Uterus (tissue), 4 donors: ENCODE results near the gene YWHAH. TPM values are rescaled to one million over a fixed set of nuclear protein-coding genes. Genes with fewer than 3 reads are reported as not detected.

Experiments
- DNase-seq, 2 donors: peaks; one replicate each; pipeline ENCODE4 v3.0.0-alpha.2; 2019 to 2020
- H3K27ac ChIP-seq, 2 donors: fragments of 200-600 bp; sonication (generic); 1 replicate in 1 of 2; 2 replicates in 1 of 2; pipeline ENCODE4 v1.5.1; 2016 to 2018
- H3K27me3 ChIP-seq, 2 donors: fragments of 200-600 bp; sonication (generic); one replicate each; pipeline ENCODE4 v1.5.1; 2018 to 2019; ENCODE audit warnings: control low read depth in 1 of 2
- H3K36me3 ChIP-seq, 2 donors: fragments of 200-600 bp; sonication (generic); one replicate each; pipeline ENCODE4 v1.5.1; 2019; ENCODE audit warnings: control low read depth in 1 of 2
- H3K4me1 ChIP-seq, 2 donors: fragments of 200-600 bp; sonication (generic); one replicate each; pipeline ENCODE4 v1.5.1; 2018 to 2019; ENCODE audit warnings: control low read depth in 1 of 2
- H3K4me3 ChIP-seq, 2 donors: fragments of 200-600 bp; sonication (generic); 1 replicate in 1 of 2; 2 replicates in 1 of 2; pipeline ENCODE4 v1.5.1; 2018 to 2019; ENCODE audit warnings: mild to moderate bottlenecking in 1 of 2
- H3K9me3 ChIP-seq, 2 donors: fragments of 200-600 bp; sonication (generic); one replicate each; pipeline ENCODE4 v1.5.1; 2019; ENCODE audit warnings: control low read depth in 1 of 2
- POLR2A ChIP-seq, 2 donors: fragments of 450-650 bp; IDR thresholded peaks; one replicate each; pipeline ENCODE4 v1.6.1; 2016; ENCODE audit warnings: antibody characterized with exemption in 2 of 2, mild to moderate bottlenecking in 1 of 2, moderate library complexity in 1 of 2
- intact Hi-C: fragments of 100-400 bp; cut with DNase I; formaldehyde crosslinking; loops from one replicate; pipeline ENCODE4 v1.15.1; 2023; ENCODE audit warnings: low total_unique reads
- total RNA-seq, 4 donors: library from RNA; depleted of rRNA in 3 of 4; stranded (reverse); fragments of >200 nt in 3 of 4; gene quantifications; one replicate each; pipeline versions ENCODE4 v1.1.0 to v1.2.4, GENCODE V29; 2014 to 2023
- TF ChIP-seq, protein P1 (sequence below), 4 experiments: fragments of 200-600 bp in 2 of 4; fragments of 450-650 bp in 2 of 4; sonication (generic) in 2 of 4; IDR thresholded peaks; one replicate each; pipeline ENCODE4 v1.5.1; 2016 to 2019; ENCODE audit warnings: antibody characterized with exemption in 4 of 4, mild to moderate bottlenecking in 2 of 4, moderate library complexity in 1 of 4
- donor health status: DM: yes; HTN: yes; CAD: no.

The YWHAH gene
- total RNA-seq, 4 donors from 2014 or later: 37.1 to 209 (median 101) TPM

DNA sequence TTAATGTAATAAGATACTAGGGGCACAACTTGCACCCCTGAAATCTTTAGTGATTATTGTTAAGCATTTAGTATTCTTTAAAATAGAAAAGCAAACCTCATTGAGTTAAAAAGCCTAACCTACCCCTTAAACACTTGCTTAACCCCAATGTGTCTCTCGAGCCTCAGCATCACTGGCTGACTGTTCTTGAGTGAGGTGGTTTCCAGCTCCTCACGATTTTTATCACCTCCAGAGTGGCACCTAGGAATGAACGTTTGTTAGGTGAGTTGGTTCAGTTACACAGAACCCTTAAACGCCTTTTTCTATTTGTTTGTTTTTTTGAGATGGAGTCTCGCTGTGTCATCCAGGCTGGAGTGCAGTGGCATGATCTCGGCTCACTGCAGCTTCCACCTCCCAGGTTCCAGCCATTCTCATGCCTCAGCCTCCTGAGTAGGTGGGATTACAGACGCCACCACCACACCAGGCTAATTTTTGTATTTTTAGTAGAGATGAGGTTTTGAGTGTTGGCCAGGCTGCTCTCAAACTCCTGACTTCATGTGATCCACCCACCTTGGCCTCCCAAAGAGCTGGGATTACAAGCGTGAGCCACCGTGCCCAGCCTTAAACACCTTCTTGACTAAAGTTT is 13.7 kb downstream of the YWHAH start:
- Histone ChIP-seq H3K4me3 (no peak overlapping the region), H3K36me3 (no peaks in the 10 kb centered on the region), H3K27ac (no peak overlapping the region), H3K4me1 (no peaks in the 10 kb centered on the region), H3K9me3 (no peaks in the 10 kb centered on the region), H3K27me3 (no peaks in the 10 kb centered on the region)
- DNase-seq: no peak
- no peak for TF ChIP-seq POLR2A (IDR thresholded peaks at IDR 0.05)
- TF ChIP-seq, protein P1, sequence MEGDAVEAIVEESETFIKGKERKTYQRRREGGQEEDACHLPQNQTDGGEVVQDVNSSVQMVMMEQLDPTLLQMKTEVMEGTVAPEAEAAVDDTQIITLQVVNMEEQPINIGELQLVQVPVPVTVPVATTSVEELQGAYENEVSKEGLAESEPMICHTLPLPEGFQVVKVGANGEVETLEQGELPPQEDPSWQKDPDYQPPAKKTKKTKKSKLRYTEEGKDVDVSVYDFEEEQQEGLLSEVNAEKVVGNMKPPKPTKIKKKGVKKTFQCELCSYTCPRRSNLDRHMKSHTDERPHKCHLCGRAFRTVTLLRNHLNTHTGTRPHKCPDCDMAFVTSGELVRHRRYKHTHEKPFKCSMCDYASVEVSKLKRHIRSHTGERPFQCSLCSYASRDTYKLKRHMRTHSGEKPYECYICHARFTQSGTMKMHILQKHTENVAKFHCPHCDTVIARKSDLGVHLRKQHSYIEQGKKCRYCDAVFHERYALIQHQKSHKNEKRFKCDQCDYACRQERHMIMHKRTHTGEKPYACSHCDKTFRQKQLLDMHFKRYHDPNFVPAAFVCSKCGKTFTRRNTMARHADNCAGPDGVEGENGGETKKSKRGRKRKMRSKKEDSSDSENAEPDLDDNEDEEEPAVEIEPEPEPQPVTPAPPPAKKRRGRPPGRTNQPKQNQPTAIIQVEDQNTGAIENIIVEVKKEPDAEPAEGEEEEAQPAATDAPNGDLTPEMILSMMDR (IDR thresholded peaks at IDR 0.05): no peak
- intact Hi-C loops: loop anchor here (10.0 kb wide), 1 partner anchor 63 kb away; no protein-coding TSS in a partner anchor

DNA sequence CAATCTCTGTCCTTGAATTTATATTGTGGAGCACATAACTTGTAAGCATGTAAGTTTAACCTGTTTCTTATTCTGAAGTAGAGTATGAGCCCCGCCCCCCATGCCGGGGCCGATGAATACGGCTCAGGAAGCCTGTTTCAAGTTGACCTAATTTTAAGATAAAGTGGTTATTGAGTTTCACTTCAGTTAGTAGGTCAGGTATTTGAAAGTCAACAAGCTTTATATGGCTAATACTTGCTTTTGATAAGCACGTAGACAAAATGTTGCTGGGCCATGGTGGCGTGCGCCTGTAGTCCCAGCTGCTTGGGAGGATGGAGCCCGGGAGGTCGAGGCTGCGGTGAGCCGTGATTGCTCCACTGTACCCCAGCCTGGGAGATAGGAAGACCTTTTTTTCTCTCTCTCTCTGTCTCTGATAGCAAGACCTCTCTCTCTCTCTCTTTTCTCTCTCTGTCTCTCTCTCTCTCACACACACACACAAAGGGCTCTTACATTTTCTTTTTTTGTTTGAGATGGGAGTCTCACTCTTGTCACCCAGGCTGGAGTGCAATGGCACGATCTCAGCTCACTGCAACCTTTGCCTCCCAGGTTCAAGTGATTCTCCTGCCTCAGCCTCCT is 14.4 kb downstream of the YWHAH start:
- no peak for DNase-seq
- Histone ChIP-seq H3K4me3 (no peak overlapping the region), H3K4me1 (no peaks in the 10 kb centered on the region), H3K27ac (no peak overlapping the region), H3K27me3 (no peaks in the 10 kb centered on the region), H3K36me3 (no peaks in the 10 kb centered on the region), H3K9me3 (no peaks in the 10 kb centered on the region)
- TF ChIP-seq POLR2A (IDR thresholded peaks at IDR 0.05): no peak
- TF ChIP-seq, protein P1 (IDR thresholded peaks at IDR 0.05): no peak
- intact Hi-C loops: loop anchor here (10.0 kb wide), 1 partner anchor 64 kb away; no protein-coding TSS in a partner anchor

DNA sequence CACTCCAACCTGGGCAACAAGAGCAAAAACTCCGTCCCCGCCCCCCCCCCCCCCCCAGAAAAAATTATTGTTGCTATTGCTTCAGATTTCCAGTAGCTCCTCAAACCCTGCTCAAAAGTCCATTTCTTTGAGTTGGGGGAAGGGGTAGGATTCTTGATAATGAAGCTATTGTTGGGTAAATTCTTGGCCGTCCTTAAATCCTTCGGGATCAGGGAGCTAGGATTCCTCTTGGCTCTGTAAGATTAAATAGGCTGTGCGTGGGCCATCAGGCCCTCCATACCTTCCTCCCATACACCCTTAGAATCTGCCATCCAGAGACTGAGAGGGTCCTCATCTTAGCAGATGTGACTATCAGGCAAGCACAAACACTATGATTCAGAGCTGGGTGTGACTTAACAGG is 16.4 kb downstream of the YWHAH start:
- Histone ChIP-seq H3K4me1 (no peaks in the 10 kb centered on the region), H3K9me3 (no peaks in the 10 kb centered on the region), H3K36me3 (no peaks in the 10 kb centered on the region), H3K4me3 (no peak overlapping the region), H3K27me3 (no peaks in the 10 kb centered on the region), H3K27ac (no peak overlapping the region)
- intact Hi-C loops: no loop called here
- TF ChIP-seq POLR2A (IDR thresholded peaks at IDR 0.05): no peak
- TF ChIP-seq, protein P1 (IDR thresholded peaks at IDR 0.05): no peak
- DNase-seq: no peak

DNA sequence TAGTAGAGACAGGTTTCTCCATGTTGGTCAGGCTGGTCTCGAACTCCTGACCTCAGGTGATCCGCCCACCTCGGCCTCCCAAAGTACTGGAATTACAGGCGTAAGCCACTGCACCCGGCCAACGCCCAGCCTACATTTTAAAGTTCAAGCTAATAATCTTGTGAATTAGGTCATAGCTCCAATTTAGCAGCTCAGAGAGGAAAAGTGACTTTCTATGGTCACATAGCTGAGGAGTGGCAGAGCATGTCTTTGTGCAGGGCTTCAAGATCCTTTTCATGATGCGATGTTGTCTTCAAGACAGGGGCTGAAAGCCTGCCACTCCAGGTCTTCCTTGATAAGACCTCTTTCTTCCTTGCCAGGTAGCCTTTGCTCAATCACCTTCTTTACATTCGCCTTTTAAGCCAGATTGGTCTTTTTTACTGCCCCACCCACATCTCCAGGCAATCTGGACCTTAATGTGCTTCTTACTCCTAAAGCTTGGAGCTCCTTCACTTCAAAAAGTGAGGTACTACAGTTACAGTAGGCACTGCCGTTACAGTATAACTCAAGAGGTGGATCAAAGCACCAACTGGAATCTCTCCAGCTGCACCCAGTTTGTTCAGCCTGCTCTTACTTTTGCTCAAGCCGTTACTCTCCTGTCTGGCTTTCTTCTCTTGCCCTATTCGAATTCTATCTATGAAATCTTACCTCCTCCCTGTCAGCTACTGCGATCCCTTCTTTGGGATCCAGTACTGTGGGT is 18.2 kb downstream of the YWHAH start:
- Histone ChIP-seq H3K27ac (no peak overlapping the region), H3K36me3 (no peaks in the 10 kb centered on the region), H3K9me3 (no peaks in the 10 kb centered on the region), H3K4me1 (no peaks in the 10 kb centered on the region), H3K27me3 (no peaks in the 10 kb centered on the region), H3K4me3 (no peak overlapping the region)
- TF ChIP-seq, protein P1 (IDR thresholded peaks at IDR 0.05): no peak
- no peak for TF ChIP-seq POLR2A (IDR thresholded peaks at IDR 0.05)
- intact Hi-C loops: no loop called here
- DNase-seq: no peak

DNA sequence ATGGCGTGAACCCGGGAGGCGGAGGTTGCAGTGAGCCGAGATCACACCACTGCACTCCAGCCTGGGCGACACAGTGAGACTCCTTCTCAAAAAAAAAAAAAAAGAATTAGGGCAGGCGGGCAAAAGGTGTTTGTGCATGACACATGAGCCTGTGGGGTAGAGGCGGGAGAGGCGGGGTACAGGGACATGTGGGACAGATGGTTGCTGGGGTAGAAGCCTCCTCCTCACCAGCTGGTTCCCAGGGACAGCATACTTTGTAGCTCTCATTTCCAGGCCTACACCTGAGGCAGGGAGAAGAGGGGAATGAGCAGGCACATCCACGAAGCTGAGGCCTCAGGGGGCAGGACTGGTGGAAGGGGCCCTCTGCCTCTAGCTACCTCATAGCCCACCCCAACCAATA is 23.7 kb downstream of the YWHAH start:
- H3K27ac ChIP-seq: no peak overlapping the region
- no peaks in the 10 kb centered on the region for H3K4me1 ChIP-seq
- no peak for TF ChIP-seq POLR2A (IDR thresholded peaks at IDR 0.05)
- TF ChIP-seq, protein P1 (IDR thresholded peaks at IDR 0.05): no peak
- no peak overlapping the region for H3K4me3 ChIP-seq
- no peaks in the 10 kb centered on the region for H3K9me3 ChIP-seq
- no peaks in the 10 kb centered on the region for H3K27me3 ChIP-seq
- no peaks in the 10 kb centered on the region for H3K36me3 ChIP-seq
- DNase-seq: no peak
- intact Hi-C loops: no loop called here
